Occipital lobe (tissue), 2 donors: ENCODE results near the gene ZFP1. TPM values are rescaled to one million over a fixed set of nuclear protein-coding genes. Genes with fewer than 3 reads are reported as not detected.
A peak's percentile ranks its signal among the peaks of the same experiment; 100 is the strongest.

Source experiments
- DNase-seq: peaks from one replicate; lab custom pipeline; 2025; lab: John Stamatoyannopoulos, UW
- total RNA-seq: library from RNA; depleted of rRNA; stranded (reverse); fragments of >200 nt; gene quantifications from one replicate; pipeline ENCODE4 v1.2.3, GENCODE V29; 2014

The ZFP1 gene
- total RNA-seq, result 64.4 TPM

DNA sequence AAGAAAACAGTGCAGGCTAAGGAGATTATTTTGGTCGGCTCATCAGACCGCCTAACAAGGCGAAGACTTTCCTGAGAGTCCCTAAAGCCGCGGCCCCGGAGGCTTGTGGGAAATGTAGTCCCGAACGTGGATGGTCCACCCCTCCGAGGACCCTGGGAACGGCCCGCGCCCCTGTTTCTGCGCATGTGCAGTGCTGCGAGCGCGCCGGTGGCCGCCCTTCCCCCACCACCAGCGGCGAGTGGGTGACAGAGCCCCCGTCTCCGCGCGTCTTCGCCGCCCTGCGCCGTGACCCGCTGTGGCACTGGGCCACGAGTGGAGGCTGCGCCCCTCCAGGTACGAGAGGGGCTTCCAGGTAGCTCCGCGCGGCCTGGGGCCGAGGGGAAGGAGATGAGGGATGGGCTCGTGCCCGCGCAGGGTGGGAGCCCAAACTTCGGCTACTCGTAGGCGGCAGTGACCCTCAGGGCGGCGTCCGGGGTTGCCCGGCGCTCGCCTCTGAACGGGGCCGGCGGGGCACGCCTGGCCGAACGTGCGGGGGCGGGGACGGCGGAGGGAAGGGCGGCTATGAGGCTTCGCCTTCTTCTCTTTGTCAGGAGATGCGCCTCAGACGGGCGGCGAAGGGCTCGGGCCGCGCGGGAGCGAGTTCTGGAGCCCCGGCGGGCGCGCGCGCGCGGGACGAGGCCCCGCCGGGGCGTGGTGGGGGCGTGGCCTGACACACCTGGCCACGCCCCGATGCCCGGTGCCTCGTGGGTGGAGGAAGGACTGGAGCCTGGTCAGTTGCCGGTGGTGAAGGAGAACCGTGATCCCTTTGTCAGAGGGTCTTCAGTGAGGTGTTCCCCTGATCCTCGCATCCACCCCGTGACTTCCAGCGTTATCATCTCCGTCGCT lies at the start of gene ZFP1:
ZFP1 (plus strand) TSS at position 214 of the 885 bp plus-strand sequence. CDS start 4,428 bp downstream, outside the sequence.
- peak; percentile 81 for DNase-seq

DNA sequence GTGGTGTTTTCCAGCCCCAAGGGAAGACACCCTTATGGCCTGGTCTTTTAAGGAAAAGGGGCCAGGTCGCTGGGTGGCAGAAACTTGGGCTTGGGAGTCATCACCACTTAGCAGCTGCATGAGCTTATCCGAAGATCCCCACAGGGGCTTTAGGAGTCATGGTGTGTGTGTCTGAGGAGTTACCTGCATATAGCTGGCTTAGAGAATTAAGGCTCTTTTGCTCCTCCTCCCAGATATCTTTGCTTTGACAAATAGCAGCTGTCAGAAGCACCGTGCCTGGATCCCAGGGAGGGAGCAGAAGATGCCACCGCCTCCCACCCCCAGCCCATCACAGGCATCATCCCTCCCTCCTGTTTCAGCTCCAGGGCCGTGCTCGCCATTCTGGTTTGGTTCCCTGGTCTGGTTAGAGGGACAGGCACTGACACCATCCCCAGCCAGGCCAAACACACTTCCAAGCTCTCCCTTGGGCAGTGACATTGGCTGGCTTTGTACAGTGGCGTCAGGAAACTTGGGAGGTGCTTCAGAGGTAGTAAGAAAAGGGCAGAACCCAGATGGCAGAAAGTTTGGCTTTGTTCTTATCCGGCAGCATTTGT lies 49.2 kb upstream of the ZFP1 start:
- DNase-seq, result no peak

DNA sequence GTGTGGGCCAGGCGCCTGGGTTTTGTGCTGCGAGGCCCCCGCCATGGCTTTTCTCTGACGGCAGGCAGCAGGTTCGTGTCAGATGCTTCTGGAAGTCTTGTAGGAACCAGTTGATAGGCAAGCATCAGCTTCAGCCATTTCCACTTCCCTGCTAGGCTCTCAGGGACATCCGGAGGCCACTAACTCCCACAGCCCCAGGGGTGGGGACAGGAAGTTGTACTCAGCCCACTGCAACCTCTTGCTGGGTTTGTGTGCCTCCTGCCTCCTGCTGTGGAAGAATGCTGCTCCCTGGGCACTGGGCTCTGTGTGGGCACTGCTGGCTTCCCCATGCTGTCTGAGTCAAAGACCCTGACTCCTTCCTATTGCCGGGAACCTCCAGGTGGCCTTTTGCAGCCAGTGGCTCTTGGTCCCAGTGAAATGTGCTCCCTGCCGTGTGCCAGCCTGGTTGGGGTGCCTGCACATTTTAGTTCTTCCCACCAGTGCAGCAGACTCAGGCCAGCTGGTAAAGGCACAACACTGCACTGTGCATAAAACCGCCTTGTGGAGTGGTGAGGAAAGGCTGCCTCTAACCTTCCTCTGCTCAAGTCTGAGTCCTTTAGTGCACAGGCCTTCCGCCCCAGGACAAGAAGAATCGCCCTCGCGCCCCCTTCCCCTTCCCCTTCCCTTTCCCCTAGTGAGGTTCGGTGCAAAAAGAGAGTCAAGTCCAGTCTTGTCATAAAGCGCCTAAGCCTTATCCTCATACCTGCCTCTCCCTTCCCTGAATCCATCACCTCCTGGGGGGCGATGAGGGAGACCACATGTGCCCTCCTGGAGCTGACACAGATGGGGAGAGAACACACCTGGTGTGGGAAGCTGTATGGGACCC lies 48.4 kb upstream of the ZFP1 start:
- DNase-seq, result no peak

DNA sequence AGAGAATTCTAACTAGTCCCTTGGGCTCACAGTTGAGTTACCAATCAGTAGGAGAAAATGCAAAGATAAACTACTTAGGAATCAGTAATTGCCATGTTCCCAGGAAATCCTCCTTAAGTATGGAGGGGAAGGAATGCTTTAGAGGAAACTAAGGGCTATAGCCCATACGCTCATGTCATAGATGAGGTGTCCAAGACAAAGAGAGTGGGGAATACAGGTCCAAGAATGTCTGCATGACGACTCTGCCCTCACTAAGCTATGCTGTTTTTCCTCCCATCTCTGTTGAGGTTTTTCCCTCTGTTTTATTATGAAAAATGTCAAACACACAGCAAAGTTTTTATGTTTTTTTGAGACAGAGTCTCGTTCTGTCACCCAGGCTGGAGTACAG lies 47.7 kb upstream of the ZFP1 start:
- no peak for DNase-seq

DNA sequence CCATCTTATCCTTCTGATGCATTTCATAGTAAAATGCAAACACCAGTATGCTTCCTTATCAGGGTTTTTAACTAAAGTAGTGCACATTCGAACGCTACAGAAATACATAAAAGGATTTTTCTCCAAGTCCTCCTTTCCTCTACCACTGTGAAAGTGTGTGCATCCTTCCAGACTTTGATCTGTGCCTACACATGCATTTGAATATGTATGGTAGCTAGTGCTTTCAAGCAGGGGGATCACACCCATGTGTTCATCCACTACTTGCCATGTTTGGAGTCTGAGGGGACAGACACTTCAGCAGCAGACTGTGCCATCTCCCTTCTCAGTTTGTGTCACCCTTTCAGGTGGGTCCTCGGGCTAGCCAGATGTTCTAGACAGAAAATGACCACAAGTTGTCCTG lies 46.7 kb upstream of the ZFP1 start:
- DNase-seq, result no peak

DNA sequence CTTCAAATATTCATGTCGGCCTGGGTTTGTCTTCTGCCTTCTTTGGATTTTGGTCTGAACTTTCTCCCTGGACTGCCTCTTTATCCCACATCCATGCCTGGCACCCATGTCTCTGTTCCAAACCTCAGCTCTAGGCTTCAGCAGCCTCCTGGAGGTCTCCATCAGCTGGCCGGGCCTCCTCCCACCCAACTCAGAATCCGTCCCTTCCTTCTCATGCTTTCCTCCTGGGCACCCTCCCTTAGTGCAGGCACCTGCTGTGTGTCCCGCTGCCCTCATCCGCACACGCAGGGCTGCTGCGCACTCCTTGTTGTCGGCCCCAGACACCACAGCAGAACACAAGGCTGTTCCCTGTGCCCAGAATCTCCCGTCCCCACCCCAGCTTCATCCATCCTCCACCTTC lies 45.7 kb upstream of the ZFP1 start:
- DNase-seq, result no peak

DNA sequence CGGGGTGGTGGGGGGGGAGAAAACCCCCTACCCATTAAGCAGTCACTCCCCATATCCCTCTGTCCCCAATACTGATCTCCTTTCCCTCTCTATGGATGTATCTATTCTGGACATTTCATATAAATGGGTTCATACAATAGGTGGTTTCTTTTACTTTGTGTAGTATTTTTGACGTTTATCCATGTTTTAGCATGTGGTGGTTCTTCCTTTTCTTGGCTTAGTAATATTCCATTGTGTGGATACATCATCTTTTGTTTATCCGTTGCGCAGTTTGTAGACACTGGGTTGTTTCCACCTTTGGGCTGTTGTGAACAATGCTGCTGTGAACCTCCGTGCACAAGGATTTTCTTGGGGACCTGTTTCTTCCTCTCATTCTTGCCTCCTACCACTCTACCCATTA lies 44.3 kb upstream of the ZFP1 start:
- no peak for DNase-seq

DNA sequence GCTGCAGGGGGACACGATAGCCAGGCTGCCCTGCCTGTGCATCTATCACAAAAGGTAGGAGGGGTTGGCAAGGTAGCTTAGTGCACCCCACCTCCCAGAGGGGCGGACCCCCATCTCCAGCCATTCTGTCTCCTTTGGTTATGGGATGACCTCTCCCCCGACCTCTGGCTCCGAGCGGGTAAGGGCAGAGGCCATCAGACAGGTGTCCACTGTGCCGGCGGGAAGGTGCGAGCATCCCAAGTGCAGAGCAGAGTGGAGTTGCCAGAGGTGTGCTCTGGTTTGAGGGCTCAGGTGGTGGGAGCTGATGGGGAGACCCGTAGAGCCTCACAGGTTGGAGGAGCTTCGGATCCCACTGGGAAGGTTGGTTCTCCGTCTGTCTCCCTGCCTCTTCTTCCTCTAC lies 43.5 kb upstream of the ZFP1 start:
- DNase-seq, result no peak

DNA sequence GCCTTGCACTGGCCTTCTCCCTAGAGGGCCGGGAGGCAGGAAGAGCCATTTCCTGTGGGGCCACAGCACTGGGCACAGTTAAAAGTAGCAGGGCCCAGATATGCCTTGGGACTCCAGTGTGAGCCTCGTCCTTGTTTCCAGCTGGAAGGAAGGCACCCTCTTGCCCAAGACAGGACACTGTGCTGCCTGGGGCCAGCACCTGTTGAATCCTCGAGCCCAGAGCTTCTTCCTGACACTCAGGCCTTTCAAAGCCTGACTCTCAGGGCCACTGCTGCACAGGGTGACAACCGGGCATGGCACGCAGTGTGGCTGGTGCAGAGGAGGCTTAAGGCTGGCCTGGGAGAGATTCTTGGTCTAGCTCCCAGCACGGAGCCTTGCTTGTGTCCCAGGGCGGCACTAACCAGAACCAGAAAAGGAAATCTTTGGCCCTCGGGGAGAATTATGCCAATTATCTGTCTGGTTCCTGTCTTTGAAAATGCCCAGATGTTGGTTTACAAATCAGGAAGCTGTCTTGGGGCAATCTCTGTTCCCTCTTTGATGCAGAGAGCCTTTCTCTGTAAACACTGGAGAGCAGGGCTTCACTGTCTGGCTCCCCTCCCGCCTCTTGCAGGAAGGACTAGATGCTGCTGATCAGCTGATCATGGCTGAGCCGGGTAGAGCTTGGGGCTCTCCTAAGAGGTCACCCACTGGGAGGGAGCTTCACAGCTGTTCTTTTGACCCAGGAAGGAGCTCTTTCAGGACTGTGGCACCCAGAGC lies 42.8 kb upstream of the ZFP1 start:
- no peak for DNase-seq

DNA sequence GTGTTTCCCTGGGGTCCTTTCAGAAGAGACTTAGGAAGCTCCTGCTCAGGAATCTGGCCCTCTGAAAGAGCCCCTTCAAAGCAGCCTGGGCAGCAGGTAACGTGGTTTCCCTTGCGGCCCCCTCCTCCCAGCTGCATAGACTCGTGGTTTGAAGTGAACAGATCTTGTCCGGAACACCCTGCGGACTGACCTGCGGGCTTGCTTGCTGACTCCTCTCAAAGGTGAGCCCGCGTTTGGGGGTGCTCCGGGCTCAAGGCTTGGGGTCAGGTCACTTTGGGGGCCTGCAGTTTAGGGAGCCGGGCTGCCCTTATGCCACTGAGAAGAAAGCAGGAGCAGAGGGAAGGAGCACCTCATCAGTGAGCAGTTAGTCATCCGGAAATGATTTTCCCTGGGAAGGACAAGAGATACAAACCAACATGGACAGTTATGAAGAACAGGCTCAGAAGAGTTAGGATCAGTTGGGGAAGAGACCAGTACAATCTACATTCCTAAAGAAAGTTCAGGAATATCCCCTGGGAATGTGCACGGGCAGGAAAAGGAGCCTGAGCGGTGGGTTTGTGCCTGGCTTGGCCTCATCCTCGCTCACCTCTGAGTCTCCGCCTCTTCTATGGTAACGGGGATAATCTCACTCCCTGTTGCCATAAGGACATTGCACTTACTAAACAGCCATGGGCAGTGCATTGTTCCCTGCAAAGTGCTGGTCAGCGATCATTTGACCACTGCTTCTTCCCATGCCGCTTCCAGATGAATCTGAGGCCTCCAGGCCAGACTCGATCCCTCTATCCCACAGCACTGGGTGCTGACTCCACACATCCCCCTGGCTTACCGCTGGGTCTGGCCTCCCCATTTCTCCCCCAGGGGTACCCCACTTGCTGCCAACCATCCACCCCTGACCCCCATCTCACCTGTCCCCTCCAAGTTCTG lies 41.7 kb upstream of the ZFP1 start:
- DNase-seq, result no peak

DNA sequence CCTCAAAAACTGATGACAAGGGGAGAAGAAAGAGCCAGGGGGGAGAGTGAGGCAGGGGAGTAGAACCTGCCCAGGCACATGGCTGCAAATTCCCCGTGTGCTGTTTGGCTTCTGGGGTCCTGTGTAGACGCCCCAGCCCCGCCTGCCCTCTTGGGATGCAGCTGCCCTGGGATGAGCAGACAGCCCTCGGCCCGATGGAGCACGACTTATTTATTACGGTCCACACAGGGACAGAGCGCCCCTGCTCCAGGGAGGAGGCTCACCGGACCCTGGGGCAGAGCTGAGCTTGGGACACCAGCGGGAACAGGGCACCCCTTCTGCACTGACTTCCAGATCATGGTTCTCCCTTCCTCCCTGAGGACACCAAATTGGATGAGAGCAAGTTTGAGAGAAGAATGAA lies 40.8 kb upstream of the ZFP1 start:
- DNase-seq, result no peak

DNA sequence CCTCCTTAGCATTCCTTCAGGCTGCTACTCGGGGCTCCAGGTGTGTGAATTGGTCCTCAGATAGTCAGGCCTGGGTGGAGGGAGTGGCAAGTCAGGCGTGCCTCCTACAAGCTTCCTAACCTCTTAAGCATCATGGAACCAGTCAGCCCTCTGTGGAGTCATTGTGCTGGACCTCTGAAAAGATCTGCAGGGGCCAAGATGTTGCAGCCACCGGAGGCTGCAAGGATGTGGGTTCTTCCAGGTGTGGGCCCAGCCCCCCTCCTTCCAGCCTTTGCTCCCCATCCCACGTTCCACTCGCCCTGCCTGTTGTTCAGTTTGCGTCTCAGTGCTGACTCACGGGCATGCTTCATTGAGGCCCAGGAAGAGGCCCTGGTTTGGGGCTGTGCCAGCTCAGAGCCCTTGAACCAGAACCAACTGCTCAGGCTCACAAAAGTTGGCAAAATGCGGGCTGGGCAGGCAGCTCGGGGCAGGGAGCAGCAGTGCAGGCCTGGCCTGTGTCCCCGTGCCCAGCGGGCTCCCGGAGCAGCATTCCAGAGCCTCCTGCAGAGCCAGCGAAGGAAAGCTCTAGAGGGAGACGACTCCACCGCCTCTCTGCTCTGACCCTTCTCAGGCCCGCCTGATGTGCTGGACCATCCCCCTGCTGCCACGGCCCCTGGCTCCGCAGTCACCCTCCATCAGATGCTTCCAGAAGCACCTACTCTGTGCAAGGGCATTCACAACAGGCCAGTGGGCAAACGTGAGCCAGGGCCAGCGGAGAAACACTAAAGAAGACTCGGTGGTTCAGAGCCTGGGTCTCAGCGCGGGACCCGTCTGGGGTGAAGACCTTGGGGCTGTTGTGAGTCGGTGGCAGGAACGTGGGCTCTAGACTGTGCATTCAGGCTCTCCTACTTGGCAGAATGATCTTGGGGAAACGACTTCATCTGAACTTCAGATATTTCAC lies 39.3 kb upstream of the ZFP1 start:
- DNase-seq, result peak; percentile 78

DNA sequence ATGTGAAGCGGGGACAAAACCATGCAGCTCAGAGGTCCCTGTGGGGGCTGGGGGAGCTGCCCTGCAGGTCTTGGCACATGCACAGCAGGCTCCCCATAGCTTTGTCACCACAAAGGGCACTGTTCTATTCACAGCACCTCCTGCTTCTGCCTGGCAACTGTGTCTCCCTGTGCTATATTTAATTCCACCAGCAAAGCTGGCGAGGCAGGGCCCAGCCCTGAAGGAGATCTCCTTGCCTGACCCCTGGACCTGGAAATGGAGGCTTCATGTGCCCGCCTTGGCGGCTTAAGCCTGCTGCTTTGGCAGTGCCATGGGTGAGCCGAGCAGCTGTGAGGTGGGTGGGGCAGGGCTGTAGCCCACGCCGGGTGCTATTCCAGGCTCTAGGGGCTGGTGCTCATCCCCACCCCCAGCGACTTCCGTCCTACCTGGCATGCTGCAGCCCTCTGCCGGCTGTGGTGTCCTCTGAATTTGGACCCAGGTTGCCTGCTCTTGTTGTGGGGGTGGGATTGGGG lies 38.5 kb upstream of the ZFP1 start:
- no peak for DNase-seq

DNA sequence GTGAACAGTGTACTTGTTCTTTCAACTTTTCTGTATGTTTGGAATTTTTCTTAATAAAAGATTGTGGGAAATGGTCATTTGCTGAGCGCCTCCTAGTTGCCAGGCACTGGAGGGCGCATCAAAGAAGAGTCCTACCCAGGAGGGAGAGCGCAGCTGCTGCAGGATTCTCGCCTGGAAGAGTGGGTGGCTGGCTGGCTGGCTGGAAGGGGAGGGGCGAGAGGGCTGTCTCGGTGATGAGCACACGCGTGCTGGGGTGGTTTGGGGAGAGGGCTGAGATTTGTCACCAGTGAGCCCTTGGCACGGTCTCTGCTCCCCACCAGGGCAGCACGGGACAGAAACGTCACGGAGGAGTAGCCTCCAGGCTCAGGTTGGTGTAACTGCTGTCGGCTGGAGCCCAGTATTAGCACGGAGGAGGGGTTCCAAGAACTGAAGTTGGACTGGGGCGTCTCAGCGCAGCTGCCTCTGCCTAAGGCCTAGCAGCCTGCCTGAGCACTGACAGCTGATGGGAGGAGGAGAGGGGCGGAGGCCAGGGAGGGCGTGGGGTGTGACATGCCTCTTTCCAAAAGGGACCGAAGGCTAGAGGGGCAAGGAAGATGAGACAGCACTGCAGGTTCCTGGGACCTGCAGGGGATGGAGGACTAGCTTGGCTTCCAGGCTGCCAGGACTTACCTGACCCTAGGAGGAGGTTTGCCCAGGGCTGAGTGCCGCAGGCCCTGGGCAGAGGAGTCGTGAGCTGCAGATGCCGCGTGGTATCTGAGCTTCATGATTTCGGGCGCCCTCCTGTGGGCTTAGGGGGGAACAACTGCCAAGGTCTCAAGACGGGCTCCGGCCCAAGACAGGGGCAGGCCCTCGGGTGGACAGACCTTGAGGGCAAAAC lies 37.4 kb upstream of the ZFP1 start:
- DNase-seq, result peak; percentile 82

DNA sequence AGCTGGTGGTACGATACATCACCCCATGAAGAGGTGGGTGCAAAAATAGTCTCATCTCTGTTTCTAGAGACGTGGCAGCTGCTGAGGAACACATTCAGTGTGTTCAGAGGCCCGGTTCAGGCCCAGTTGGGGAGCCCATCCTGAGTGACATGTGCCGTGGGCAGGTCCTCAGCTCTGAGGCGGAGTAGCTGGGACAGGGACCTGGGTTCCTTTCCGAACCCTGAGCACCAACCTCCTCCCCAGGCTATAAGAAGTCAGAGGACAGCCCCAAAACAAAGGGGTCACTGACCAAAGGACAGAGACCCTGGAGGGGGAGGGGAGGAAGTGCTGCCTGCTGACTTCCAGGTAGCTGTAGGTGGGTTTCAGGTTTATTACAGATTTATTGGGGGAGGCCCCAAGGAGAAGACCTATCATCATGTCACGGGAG lies 36.8 kb upstream of the ZFP1 start:
- DNase-seq, result no peak

DNA sequence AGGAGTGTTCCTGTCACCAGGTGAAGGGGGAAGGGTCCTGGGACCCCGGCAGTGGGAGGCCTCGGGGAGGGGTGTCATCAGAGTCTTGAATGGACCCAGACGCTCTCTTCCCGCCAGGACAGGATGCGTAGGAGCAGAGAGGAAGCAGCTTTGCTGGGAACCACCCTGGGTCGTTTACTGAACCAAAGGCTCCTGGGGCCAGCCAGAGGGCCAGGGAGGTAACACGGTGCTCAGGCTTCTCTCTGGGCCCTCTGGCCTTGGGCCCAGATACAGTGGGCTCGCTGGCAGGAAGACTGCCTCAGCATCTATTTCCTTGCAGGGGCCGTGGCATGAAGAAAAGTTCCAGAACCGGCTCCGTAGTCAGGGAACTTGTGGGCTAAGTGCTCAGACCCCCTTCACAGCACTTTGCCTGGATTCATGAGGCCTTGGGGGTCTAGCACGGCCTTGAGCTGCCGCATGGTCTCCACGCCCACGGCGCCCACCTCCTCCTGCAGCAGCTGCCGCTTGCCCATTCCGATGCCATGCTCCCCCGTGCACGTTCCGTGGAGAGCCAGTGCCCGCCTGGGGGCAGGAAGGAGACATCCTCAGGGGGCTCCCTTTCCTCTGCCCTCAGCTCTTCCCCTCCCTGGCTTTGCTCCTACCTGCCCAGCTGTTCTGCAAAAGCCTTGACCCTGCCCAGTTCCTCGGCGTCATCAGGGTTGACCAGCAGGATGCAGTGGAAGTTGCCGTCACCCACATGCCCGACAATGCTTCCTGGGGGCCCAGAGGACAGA lies 36.2 kb upstream of the ZFP1 start:
- DNase-seq, result no peak
